ENCODE measurements around the gene PTPRF.
"Not testable (repeated sequence)": the region's sequence is repeated elsewhere in the genome, so short reads cannot be mapped to it uniquely, and the experiment has no call there.

PTPRF gene

DNA sequence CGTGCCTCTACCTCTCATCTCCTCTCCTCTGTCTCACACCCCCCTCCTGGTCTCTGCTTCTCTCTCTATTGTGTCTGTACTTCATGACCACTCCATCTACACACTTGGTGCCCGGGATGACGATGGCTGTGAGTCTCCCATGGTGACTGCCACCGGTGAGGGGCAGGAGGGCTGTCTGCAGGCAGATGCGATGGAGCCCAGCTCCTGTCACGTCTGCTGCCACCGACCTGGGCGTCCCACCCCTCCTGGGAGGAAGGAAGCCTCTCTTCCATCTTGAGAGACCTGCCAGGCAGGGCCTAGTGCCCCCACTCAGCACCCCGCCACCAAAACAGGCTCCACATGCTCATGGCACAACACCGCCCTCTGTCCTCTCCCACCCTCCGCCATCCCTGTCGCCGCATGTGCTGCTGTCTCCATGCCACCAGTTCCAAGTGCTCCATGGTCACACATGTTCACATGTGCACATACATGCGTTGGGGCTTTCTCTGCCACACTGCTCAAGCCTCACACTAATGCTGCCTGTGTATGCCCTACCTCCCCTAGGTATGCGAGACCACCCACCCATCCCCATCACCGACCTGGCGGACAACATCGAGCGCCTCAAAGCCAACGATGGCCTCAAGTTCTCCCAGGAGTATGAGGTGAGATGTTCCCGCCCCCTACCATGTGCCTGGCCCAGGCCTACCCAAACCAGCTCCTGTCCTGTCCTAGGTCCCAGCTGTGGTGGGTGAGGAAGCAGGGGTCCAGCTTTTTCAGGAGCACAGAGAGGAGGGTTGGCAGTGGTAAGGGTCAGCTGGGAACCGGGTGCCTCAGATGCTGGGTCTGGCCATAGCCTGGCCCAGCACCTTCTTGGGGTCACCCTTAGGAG is 82.6 kb downstream of the PTPRF start:
- DNase-seq: no peak

DNA sequence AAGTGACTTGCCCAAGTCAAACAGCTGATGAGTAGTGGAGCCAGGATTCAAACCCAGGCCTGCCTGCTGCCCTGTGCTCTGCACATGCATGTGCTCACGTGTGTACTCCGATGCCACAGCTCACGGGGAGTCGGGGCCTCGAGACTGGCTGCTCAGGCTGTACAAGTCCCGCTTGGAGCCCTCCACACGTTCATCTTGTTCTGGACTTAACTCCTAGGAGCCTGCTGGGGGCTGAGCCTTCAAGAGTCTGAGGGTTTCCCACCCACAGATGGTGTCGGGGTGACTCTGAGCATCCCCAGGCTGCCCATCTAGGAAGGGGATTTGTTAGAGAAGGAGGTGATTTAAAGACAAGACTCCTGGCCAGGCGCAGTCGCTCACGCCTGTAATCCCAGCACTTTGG is 83.5 kb downstream of the PTPRF start:
- DNase-seq: no peak

DNA sequence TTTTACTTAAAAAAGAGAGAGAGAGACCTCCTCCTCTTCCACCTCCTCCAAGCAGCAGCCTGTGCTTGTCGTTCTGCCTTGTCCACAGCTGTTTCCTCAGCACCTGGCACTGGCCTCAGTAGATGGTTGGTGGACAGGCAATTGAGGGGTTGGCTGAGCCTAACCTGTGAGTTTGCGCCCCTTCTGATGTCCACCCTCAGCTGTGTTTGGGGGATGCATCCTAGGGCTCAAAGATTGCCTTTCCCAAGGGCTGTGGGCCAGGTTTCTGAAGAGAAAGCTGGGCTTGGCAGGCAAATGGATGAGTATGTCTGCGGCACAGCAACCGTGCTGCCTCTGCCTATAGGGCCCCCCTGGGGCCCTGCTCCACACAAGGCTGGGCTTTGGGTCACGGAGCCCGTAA is 84.2 kb downstream of the PTPRF start:
- no peak for DNase-seq

DNA sequence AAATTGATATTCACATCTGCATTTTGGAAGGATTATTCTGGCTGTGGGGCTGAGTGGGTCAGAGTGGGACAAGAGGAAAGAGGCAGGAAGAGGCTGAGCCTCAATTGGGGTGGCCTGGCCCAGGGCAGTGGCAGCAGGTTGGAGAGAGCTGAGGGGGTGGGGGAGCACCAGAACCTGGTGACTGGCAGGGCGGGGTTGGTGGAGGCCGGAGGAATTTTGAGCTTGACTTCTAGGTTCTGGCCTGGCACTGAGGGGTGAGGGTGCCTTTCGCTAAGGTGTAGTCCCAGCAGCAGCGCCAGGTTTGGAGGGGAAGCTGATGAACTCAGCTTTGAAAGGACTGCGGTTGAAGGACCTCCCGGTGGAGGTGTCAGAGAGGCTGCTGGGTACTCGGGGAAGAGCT is 85.7 kb downstream of the PTPRF start:
- no peak for DNase-seq

DNA sequence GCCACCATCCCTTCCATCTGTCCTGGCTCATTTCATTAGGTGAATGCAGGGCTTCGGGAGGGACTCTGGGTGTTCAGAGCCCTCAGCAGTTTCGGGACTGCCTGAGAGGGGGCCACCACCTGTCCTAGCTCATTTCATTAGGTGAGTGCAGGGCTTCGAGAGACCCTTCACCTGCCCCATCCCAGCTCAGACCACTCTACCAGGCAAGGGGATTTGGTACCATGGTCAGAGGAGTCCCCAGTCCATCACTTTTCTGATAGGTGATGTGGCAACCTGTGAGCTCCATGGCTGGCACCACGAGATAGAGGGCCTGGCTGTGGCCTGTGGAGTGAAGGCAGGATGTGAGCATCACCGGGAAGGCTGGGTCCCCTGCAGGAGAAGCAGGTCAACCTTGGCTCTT is 86.3 kb downstream of the PTPRF start:
- DNase-seq: no peak

DNA sequence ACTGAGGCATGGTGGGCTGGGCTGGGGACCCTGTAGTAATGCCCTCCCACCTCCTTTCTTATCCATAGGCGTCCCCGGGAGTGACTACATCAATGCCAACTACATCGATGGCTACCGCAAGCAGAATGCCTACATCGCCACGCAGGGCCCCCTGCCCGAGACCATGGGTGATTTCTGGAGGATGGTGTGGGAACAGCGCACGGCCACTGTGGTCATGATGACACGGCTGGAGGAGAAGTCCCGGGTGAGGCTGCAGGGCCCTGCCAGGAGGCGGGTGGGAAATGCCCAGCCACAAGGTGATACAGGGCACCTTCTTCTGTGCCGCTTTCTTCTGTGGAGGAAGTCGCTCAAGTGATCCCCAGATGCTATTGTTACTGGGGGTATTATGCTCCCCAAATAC is 87.0 kb downstream of the PTPRF start:
- DNase-seq: no peak

DNA sequence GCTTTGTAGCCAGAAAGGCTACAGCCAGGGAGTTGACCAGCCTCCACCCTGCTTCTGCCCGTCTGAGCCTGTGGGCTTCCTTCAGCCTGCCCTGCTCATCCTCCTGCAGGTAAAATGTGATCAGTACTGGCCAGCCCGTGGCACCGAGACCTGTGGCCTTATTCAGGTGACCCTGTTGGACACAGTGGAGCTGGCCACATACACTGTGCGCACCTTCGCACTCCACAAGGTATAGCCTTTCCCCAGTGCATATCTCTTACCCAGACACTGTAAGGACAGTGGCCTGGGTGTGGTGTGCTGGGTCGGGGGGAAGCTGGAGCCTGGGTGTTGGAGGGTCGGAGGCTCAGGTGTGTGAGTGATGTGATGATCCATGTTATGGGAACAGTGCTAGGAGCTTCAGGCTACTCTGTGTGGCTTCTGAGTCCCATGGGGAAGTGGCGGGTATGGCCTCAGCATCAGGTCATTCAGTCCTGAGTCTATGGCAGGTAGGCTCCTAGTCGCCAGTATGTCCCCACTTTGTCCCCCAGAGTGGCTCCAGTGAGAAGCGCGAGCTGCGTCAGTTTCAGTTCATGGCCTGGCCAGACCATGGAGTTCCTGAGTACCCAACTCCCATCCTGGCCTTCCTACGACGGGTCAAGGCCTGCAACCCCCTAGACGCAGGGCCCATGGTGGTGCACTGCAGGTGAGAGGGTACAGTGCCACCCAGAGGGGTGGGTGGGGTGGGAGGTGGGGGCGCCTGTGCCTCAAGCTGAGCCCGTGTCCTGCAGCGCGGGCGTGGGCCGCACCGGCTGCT is 88.0 kb downstream of the PTPRF start:
- DNase-seq: no peak

DNA sequence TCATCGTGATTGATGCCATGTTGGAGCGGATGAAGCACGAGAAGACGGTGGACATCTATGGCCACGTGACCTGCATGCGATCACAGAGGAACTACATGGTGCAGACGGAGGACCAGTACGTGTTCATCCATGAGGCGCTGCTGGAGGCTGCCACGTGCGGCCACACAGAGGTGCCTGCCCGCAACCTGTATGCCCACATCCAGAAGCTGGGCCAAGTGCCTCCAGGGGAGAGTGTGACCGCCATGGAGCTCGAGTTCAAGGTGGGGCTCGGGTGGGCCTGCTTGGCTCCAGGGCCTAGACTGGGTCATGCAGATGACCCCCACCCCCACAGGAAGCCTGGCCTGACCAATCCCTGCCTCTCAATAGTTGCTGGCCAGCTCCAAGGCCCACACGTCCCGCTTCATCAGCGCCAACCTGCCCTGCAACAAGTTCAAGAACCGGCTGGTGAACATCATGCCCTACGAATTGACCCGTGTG is 88.7 kb downstream of the PTPRF start:
- DNase-seq: no peak

DNA sequence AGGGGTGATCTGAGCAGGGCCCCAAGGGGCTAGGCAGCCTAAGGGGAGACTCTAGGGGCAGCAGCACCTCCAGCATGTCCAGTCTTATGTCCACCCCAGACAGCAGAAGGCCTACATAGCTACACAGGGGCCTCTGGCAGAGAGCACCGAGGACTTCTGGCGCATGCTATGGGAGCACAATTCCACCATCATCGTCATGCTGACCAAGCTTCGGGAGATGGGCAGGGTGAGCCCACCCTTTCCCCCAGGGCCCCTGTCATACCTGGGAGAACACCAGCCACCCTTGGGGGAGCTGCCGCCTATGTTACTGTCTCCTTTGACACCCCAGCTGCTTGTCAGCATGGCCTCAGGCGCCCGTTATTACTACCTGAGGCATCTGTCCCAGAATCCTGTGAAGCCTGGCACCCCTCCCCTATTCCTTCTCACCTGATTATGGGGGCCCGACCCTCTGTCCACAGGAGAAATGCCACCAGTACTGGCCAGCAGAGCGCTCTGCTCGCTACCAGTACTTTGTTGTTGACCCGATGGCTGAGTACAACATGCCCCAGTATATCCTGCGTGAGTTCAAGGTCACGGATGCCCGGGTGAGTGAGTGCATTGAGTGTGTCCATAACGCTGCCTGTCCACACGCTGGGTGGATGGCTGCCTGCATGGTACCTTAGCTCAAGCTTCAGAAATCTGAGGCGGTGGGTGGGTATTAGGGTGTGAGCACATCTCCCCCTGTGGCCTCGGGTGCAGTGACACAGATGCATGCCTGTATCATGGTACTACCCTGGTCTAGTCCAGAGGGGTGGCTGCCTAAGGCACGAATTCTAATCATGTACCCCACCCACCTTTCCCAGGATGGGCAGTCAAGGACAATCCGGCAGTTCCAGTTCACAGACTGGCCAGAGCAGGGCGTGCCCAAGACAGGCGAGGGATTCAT is 89.6 kb downstream of the PTPRF start:
- DNase-seq: no peak

DNA sequence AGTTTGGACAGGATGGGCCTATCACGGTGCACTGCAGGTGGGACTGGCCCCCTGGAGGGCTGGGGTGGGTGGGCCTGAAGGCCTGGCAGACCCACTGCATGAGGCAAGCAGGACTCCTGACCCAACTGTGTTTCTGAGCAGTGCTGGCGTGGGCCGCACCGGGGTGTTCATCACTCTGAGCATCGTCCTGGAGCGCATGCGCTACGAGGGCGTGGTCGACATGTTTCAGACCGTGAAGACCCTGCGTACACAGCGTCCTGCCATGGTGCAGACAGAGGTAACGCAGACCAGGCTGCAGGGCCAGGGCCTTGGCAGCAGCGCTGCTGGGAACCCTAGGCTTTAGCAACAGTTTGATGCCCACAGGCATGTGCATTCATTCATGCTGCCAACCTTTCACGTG is 90.3 kb downstream of the PTPRF start:
- DNase-seq: no peak

DNA sequence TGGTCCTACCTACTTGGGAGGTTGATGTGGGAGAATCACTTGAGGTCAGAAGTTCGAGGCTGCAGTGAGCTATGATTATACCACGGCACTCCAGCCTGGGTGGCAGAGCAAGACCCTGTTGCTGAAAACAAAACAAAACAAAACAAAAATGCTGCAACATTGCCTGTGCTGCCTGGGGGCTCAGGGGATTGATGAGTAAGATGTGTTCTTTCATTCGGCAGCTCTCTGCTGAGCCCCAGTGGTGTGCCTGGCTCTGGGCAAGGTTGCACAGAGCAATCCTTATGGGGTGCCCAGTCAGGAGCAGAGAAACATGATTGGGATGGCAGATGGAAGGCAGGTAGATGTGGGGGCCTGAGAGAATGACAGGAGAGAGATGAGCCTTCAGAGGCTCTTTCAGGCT is 90.7 kb downstream of the PTPRF start:
- DNase-seq: no peak

DNA sequence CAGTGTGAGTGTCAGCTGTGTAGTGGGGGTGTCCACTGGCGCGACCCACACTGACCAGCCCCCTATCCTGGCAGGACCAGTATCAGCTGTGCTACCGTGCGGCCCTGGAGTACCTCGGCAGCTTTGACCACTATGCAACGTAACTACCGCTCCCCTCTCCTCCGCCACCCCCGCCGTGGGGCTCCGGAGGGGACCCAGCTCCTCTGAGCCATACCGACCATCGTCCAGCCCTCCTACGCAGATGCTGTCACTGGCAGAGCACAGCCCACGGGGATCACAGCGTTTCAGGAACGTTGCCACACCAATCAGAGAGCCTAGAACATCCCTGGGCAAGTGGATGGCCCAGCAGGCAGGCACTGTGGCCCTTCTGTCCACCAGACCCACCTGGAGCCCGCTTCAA is 91.2 kb downstream of the PTPRF start:
- no peak for DNase-seq

DNA sequence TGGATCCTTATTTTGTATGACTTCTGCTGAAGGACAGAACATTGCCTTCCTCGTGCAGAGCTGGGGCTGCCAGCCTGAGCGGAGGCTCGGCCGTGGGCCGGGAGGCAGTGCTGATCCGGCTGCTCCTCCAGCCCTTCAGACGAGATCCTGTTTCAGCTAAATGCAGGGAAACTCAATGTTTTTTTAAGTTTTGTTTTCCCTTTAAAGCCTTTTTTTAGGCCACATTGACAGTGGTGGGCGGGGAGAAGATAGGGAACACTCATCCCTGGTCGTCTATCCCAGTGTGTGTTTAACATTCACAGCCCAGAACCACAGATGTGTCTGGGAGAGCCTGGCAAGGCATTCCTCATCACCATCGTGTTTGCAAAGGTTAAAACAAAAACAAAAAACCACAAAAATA is 91.8 kb downstream of the PTPRF start:
- no peak for DNase-seq

DNA sequence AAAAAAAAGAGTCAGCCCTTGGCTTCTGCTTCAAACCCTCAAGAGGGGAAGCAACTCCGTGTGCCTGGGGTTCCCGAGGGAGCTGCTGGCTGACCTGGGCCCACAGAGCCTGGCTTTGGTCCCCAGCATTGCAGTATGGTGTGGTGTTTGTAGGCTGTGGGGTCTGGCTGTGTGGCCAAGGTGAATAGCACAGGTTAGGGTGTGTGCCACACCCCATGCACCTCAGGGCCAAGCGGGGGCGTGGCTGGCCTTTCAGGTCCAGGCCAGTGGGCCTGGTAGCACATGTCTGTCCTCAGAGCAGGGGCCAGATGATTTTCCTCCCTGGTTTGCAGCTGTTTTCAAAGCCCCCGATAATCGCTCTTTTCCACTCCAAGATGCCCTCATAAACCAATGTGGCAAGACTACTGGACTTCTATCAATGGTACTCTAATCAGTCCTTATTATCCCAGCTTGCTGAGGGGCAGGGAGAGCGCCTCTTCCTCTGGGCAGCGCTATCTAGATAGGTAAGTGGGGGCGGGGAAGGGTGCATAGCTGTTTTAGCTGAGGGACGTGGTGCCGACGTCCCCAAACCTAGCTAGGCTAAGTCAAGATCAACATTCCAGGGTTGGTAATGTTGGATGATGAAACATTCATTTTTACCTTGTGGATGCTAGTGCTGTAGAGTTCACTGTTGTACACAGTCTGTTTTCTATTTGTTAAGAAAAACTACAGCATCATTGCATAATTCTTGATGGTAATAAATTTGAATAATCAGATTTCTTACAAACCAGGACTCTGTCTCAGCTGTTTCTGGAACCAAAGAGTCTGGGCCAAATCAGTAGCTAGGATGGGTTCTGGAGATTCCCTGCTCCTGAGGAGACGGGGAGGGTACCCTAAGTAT is 92.5 kb downstream of the PTPRF start:
- DNase-seq: no peak

DNA sequence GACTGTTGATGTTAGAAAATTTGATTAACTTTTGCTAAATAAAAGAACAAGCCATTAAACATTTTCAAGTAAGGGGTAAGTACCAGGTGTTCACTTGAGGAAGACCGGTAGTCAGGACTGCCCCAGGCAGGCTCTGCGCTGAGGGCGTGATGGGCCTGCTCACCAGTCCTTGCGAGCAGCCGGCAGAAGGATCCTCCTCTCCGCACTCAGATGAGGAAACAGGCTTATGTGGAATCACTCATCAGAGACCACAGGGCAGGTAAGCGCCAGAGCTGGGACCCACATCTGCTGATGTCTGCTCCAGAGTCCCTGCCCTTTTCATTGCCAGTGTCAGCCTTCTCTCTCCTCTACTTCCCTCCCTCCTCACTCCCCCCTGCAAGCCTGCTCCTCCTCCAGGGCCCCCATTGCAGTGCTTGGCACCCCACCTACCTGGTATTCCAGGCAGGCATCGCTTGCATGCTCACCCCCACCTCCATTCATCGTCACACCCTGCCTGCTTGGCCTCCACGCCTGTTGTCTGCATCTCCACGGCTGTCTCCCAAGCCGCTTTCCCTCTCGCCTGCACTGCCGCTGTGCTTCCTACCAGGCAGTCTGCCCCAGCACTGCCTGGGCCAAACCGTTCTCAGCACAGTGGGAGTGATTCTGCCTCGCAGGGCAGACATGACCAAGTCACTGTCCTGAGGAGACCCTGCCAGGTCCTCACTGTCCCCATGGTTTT is 94.5 kb downstream of the PTPRF start:
- no peak for DNase-seq

DNA sequence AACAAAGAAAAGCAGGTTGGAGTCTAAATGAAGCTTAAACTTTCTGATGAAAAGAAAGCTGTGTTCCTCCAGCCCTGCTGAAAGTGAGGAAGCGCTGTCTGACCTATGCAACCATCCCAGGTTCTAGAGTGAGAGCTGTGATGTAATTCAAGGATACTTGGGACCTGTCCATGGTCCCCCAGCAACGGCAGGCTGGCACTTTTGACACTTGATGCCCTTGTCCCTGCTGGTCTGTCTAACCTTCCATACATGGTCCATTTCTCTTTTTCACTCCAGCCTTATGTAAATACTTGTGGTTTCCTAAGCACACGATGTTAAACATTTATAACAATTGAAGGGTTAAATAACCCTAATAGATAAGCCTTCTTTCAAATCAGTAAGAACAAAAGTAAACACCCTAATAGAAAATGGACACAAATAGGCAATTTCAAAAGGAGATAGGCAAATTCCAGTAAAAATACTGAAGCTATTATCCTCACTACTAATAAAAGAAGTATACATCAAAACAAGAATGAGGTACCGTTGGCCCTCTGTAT is 101.5 kb downstream of the PTPRF start:
- DNase-seq: no peak

DNA sequence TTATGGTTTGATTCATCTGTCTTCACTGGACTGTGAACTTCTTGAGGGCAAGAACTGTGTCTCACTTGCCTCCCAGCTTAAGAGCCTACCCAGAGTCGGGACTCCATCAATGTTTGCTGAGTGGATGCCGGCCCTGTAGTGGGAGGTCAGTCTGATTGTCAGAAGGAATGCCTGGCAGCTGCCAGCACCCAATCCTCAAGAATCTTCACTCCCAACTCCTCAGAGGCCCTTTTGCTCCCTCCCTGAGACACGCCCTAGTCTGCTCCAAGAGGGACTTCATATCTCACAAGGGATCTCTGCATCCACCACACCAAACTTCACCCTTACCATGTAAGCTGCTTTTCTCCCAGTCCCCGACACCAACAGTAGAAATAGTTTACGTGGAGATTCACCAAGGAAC is 104.0 kb downstream of the PTPRF start:
- DNase-seq: no peak

DNA sequence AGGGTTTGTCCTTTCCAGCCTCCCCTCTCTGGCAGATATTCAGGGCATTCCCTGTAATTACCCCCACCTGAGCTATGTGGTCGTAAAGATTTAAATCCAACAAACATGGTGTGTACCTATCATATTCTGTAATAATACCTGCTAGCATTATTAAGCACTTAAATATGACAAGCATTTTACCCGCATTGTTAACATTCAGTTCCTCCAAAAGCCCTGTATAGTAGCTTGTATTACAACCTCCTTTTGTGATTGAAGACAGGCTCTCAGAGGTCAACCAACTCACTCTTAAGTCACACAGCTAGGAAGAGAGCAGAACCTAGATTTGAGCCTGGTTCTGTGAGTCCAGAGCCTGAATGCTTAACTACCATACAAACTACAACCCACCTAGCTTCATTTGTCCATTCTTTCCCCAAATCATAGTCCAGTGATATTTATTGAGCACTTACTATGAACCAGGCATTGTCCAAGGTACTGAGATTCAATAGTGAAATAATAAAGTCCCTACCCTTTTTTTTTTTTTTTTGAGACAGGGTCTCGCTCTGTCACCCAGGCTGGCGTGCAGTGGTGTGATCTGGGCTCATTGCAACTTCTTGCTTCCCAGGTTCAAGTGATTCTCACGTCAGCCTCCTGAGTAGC is 105.4 kb downstream of the PTPRF start:
- DNase-seq: no peak

DNA sequence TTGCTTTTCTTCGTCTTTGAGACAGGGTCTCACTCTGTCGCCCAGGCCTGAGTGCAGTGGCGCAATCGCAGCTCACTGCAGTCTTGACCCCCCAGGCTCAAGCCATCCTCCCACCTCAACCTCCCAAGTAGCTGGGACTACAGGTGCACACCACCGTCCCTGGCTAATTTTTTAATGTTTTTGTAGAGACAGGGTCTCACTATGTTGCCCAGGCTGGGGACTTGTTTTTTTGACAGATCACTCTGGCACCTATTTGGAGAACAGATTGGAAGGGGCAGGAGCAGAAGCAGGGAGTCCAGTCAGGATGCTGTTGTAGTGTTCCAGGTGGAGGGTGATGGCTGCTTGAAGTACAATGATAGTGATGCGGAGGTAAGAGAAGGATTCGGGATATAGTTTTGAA is 106.6 kb downstream of the PTPRF start:
- no peak for DNase-seq

DNA sequence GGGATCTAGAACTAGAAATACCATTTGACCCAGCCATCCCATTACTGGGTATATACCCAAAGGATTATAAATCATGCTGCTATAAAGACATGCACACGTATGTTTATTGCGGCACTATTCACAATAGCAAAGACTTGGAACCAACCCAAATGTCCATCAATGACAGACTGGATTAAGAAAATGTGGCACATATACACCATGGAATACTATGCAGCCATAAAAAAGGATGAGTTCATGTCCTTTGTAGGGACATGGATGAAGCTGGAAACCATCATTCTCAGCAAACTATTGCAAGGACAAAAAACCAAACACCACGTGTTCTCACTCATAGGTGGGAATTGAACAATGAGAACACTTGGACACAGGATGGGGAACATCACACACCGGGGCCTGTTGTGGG is 107.7 kb downstream of the PTPRF start:
- not testable (repeated sequence) for DNase-seq
